K562 (cell line): ENCODE measurements around the gene KLHL22. TPM values are rescaled to one million over a fixed set of nuclear protein-coding genes. Genes with fewer than 3 reads are reported as not detected.

Experiments used
- ARID3A ChIP-seq: IDR thresholded peaks from 2 replicates; pipeline ENCODE4 v1.6.1; 2012; ENCODE audit warnings: low read depth, low read length, improper control_type of control experiment, borderline replicate concordance
- ARNT ChIP-seq, 2 experiments: fragments of 450-650 bp; IDR thresholded peaks; 2 replicates each; pipeline ENCODE4 v1.6.1; 2016; ENCODE audit warnings: mild to moderate bottlenecking in 1 of 2
- CHD2 ChIP-seq: IDR thresholded peaks from 2 replicates; pipeline ENCODE4 v1.6.1; 2011; ENCODE audit warnings: low read depth, low read length
- CREBBP ChIP-seq: IDR thresholded peaks from one replicate; pipeline ENCODE4 v1.6.1; 2012; ENCODE audit warnings: low read depth, mild to moderate bottlenecking, control low read depth, inconsistent platforms, low read length
- CXXC5 ChIP-seq: fragments of 250-450 bp; sonication (Bioruptor Pico); IDR thresholded peaks from 2 replicates; pipeline ENCODE4 v1.8.0; 2022; ENCODE audit warnings: inconsistent platforms, mild to moderate bottlenecking, moderate library complexity
- ELF4 ChIP-seq: fragments of 450-650 bp; formaldehyde crosslinking; IDR thresholded peaks from 2 replicates; pipeline ENCODE4 v1.4.0; 2022; ENCODE audit warnings: missing genetic modification characterization
- EZH2 ChIP-seq: IDR thresholded peaks from 2 replicates; pipeline ENCODE4 v1.6.1; 2012; ENCODE audit warnings: low read depth, mild to moderate bottlenecking, inconsistent platforms, low read length, borderline replicate concordance
- ID3 ChIP-seq, 2 experiments: fragments of 250-450 bp in 1 of 2; fragments of 450-650 bp in 1 of 2; sonication (Bioruptor Pico) in 1 of 2; IDR thresholded peaks; 2 replicates each; pipeline versions ENCODE4 v1.6.1 to v1.8.0; 2016 to 2021; ENCODE audit warnings: mild to moderate bottlenecking in 2 of 2, moderate library complexity in 2 of 2, missing compliant biosample characterization in 1 of 2, missing genetic modification characterization in 1 of 2
- KDM5B ChIP-seq: fragments of 200-600 bp; sonication (generic); IDR thresholded peaks from 2 replicates; pipeline ENCODE4 v1.6.1; 2012; ENCODE audit warnings: low read depth, mild to moderate bottlenecking, moderate library complexity, low read length, control low read depth, inconsistent platforms; ENCODE audit not compliant: insufficient replicate concordance
- MCM7 ChIP-seq, 2 experiments: fragments of 450-650 bp; IDR thresholded peaks; 2 replicates each; pipeline ENCODE4 v1.6.1; 2016 to 2018
- MTA3 ChIP-seq: fragments of 450-650 bp; formaldehyde crosslinking; IDR thresholded peaks from 2 replicates; pipeline ENCODE4 v1.6.1; 2017; ENCODE audit warnings: mild to moderate bottlenecking, borderline replicate concordance
- PHF20 ChIP-seq: fragments of 450-650 bp; IDR thresholded peaks from 2 replicates; pipeline ENCODE4 v1.6.1; 2018; ENCODE audit not compliant: partially characterized antibody
- RAD51 ChIP-seq: fragments of 450-650 bp; IDR thresholded peaks from 2 replicates; pipeline ENCODE4 v1.7.1; 2016; ENCODE audit warnings: low read depth, mild to moderate bottlenecking, borderline replicate concordance
- TARDBP ChIP-seq: fragments of 450-650 bp; IDR thresholded peaks from 2 replicates; pipeline ENCODE4 v1.6.1; 2016
- TFAM ChIP-seq: fragments of 250-450 bp; sonication (Bioruptor Pico); conservative IDR thresholded peaks from 2 replicates; pipeline ENCODE4 v1.5.0; 2021; ENCODE audit warnings: mild to moderate bottlenecking, moderate library complexity
- ZNF79 ChIP-seq: fragments of 250-450 bp; sonication (Bioruptor Pico); IDR thresholded peaks from 2 replicates; pipeline ENCODE4 v1.4.0; 2020; ENCODE audit warnings: low read depth, mild to moderate bottlenecking, moderate library complexity
- polyA plus RNA-seq, 8 experiments: library from polyadenylated mRNA; depleted of rRNA in 4 of 8; stranded (reverse) in 5 of 8; unstranded in 3 of 8; fragments of >200 nt; fragmentation: Nextera tagmentation in 2 of 8; fragmentation: Illumina TruSeq in 1 of 8; extraction: Ambion mirVana in 2 of 8; extraction: Trizol in 1 of 8; gene quantifications; 2 replicates each; pipeline versions ENCODE4 v1.2.1 to v1.2.3, GENCODE V29; 2011 to 2014; ENCODE audit warnings: inconsistent platforms in 1 of 8, missing spikeins in 1 of 8
- total RNA-seq, 7 experiments: library from RNA; depleted of rRNA in 6 of 7; stranded (reverse); fragments of >200 nt in 6 of 7; fragmentation: Illumina TruSeq in 2 of 7; extraction: Trizol in 2 of 7; gene quantifications; 2 replicates each; pipeline versions ENCODE4 v1.2.1 to v1.2.3, GENCODE V29; 2011 to 2021; ENCODE audit warnings: low replicate concordance in 1 of 7
- TF ChIP-seq, protein P1 (sequence below): fragments of 250-450 bp; sonication (Bioruptor Pico); IDR thresholded peaks from 2 replicates; pipeline ENCODE4 v1.5.1; 2021; ENCODE audit warnings: mild to moderate bottlenecking
- TF ChIP-seq, protein P2 (sequence below): fragments of 250-450 bp; sonication (Bioruptor Pico); IDR thresholded peaks from 2 replicates; pipeline ENCODE4 v1.5.0; 2021
- TF ChIP-seq, protein P3 (sequence below): fragments of 250-450 bp; sonication (Bioruptor Pico); IDR thresholded peaks from 2 replicates; pipeline ENCODE4 v1.5.0; 2020; ENCODE audit warnings: mild to moderate bottlenecking

Gene KLHL22
- total and polyA plus RNA-seq, 9 of the 15 experiments (the other 6 are each of a cell fraction or from before 2014, with no cell fraction given), result 1.3 to 25.6 (median 15.2) TPM

DNA sequence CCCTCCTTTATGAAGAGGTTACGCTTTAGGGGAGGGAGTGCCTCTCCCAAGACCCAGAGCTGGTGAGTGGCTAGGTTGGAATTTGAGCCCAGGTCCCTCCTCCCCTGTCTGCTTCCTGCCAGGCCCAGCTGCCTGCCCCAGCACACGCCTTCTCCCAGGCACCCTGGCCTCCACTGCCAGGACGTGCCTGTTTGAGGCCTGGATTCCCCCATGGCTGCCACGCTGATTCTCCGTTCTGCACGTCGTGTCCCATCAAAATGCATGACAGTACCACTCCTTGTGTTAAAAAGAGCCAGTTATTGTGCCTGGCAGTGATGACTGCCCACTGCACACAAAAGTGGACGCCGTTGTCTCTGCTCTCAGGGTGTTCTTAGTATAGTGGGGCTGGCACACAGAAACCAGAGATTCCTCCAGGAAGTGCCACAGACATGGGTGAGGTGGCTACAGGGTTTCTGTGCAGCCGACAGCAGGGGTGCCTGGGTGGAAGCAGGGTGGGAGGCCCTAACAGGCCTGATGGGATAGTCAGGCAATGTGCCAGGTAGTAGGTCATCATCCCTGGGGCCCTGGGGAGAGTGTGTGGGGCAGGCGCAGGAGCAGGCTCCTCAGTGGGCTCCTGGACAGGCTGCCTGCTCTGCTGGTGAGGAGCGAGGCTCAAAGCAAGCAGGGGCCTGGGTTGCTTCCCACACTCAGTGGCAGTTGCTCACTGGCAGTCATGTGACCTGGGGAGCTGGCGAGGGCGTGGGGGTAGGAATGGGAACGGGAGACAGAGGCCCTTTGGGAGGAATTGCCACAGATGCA, 36.0 kb upstream of the KLHL22 start (continued):
- peak; percentile 9; the same call in 1 of the 2 replicates for TF ChIP-seq CHD2
- TF ChIP-seq, protein P1, sequence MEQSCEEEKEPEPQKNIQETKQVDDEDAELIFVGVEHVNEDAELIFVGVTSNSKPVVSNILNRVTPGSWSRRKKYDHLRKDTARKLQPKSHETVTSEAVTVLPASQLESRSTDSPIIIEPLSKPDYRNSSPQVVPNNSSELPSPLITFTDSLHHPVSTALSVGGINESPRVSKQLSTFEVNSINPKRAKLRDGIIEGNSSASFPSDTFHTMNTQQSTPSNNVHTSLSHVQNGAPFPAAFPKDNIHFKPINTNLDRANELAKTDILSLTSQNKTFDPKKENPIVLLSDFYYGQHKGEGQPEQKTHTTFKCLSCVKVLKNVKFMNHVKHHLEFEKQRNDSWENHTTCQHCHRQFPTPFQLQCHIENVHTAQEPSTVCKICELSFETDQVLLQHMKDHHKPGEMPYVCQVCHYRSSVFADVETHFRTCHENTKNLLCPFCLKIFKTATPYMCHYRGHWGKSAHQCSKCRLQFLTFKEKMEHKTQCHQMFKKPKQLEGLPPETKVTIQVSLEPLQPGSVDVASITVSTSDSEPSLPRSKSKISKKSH (CRISPR knock-in tag), result 0 out of 2 replicates have a peak, but pooled peaks have one; percentile 5
- peak; percentile 27; the same call in 1 of the 2 replicates for TF ChIP-seq ELF4
- no peak for TF ChIP-seq PHF20
- TF ChIP-seq ARNT (IDR thresholded peaks at IDR 0.05), result no peak
- TF ChIP-seq KDM5B, result no peak
- no peak for TF ChIP-seq TARDBP
- TF ChIP-seq ARID3A, result no peak
- TF ChIP-seq ZNF79, result no peak
- no peak for TF ChIP-seq RAD51
- no peak for TF ChIP-seq ID3 (CRISPR knock-in tag; IDR thresholded peaks at IDR 0.05)
- TF ChIP-seq ID3 (tag; IDR thresholded peaks at IDR 0.05), result no peak
- no peak for TF ChIP-seq TFAM (CRISPR knock-in tag)
- TF ChIP-seq CXXC5 (CRISPR knock-in tag), result no peak
- TF ChIP-seq MCM7 (IDR thresholded peaks at IDR 0.05), result no peak
- TF ChIP-seq MTA3, result no peak
- TF ChIP-seq EZH2, result no peak
- TF ChIP-seq, protein P2, sequence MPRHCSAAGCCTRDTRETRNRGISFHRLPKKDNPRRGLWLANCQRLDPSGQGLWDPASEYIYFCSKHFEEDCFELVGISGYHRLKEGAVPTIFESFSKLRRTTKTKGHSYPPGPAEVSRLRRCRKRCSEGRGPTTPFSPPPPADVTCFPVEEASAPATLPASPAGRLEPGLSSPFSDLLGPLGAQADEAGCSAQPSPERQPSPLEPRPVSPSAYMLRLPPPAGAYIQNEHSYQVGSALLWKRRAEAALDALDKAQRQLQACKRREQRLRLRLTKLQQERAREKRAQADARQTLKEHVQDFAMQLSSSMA (CRISPR knock-in tag), result no peak
- no peak for TF ChIP-seq CREBBP
- TF ChIP-seq, protein P3, sequence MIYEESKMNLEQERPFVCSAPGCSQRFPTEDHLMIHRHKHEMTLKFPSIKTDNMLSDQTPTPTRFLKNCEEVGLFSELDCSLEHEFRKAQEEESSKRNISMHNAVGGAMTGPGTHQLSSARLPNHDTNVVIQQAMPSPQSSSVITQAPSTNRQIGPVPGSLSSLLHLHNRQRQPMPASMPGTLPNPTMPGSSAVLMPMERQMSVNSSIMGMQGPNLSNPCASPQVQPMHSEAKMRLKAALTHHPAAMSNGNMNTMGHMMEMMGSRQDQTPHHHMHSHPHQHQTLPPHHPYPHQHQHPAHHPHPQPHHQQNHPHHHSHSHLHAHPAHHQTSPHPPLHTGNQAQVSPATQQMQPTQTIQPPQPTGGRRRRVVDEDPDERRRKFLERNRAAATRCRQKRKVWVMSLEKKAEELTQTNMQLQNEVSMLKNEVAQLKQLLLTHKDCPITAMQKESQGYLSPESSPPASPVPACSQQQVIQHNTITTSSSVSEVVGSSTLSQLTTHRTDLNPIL, result no peak
